Astrocyte of the spinal cord (primary cell): ENCODE results near the gene EIF4B.

Experiments used
- DNase-seq: peaks from one replicate; pipeline ENCODE4 v3.0.0; 2011; ENCODE audit warnings: low read depth, low spot score
- H3K4me3 ChIP-seq: 2 replicates; pipeline ENCODE4 v1.5.1; 2011; ENCODE audit warnings: low read depth, mild to moderate bottlenecking, low read length, moderate library complexity
- CTCF ChIP-seq: IDR thresholded peaks from 2 replicates; pipeline ENCODE4 v1.5.1; 2012; ENCODE audit warnings: low read depth, mild to moderate bottlenecking, low read length, inconsistent platforms
- in situ Hi-C: cut with HindIII; loops from 2 replicates; pipeline ENCODE4 v1.10.0; 2017; ENCODE audit warnings: low sequenced_read_pairs

Gene EIF4B

GRCh38 chr12:53070877-53071492, 64.7 kb downstream of the EIF4B start:
- in situ Hi-C loops, result no loop called here
- no peak overlapping the region for H3K4me3 ChIP-seq
- DNase-seq, result no peak
- TF ChIP-seq CTCF, result no peak

GRCh38 chr12:53071591-53072551, 65.6 kb downstream of the EIF4B start:
- in situ Hi-C loops, result no loop called here

GRCh38 chr12:53073881-53074280, 67.6 kb downstream of the EIF4B start:
- H3K4me3 ChIP-seq, result no peak overlapping the region
- no peak for DNase-seq
- in situ Hi-C loops, result no loop called here
- no peak for TF ChIP-seq CTCF

More at GRCh38 chr12:53071591-53072551, 65.6 kb downstream of the EIF4B start:
- peak; percentile 42 for TF ChIP-seq CTCF
- no peak for DNase-seq
- no peak overlapping the region for H3K4me3 ChIP-seq

- in situ Hi-C loops, result no loop called here
- no peak for DNase-seq
- no peak overlapping the region for H3K4me3 ChIP-seq
- no peak for TF ChIP-seq CTCF
These were observed 68.2 kb downstream of the EIF4B start for GRCh38 chr12:53074283-53074998.

GRCh38 chr12:53074999-53075370, 68.7 kb downstream of the EIF4B start:
- no peak overlapping the region for H3K4me3 ChIP-seq
- no peak for TF ChIP-seq CTCF
- no peak for DNase-seq
- in situ Hi-C loops, result no loop called here

- no peak overlapping the region for H3K4me3 ChIP-seq
- in situ Hi-C loops, result no loop called here
- TF ChIP-seq CTCF, result no peak
- DNase-seq, result no peak
These were observed 70.2 kb downstream of the EIF4B start for GRCh38 chr12:53076461-53076860.
